ENCODE results near the gene TTLL11.
"Not testable (repeated sequence)": the region's sequence is repeated elsewhere in the genome, so short reads cannot be mapped to it uniquely, and the experiment has no call there.

TTLL11 gene

GRCh38 chr9:122119721-122120120, 26.6 kb upstream of the TTLL11 start:
- TF ChIP-seq, protein P1, sequence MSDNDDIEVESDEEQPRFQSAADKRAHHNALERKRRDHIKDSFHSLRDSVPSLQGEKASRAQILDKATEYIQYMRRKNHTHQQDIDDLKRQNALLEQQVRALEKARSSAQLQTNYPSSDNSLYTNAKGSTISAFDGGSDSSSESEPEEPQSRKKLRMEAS (IDR thresholded peaks at IDR 0.05; ENCODE audit: low read depth, low read length): no peak
- no peak for TF ChIP-seq CTCF (IDR thresholded peaks at IDR 0.05; ENCODE audit: low read depth, low read length)
- no peak for TF ChIP-seq MYC (IDR thresholded peaks at IDR 0.05; ENCODE audit: low read depth, low read length)
- TF ChIP-seq POLR2A (IDR thresholded peaks at IDR 0.05; ENCODE audit: extremely low read depth, insufficient read length): no peak
- DNase-seq (ENCODE audit: low read depth): no peak
- H3K4me3 ChIP-seq (ENCODE audit: low read depth, low read length): no peak overlapping the region

DNA sequence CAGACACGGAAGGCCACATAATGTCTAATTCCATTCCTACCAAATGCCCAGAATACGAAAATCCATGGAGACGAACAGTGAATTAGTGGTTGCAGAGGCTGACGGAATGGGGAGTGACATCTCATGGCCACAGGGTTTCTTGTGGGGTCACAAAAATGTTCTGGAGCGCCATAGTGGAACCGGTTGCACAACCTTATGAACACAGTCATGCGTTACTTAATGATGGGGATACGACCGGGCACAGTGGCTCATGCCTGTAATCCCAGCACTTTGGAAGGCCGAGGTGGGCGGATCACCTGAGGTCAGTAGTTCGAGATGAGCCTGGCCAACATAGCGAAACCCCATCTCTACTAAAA, 26.0 kb upstream of the TTLL11 start:
- no peak for DNase-seq (ENCODE audit: low read depth)

DNA sequence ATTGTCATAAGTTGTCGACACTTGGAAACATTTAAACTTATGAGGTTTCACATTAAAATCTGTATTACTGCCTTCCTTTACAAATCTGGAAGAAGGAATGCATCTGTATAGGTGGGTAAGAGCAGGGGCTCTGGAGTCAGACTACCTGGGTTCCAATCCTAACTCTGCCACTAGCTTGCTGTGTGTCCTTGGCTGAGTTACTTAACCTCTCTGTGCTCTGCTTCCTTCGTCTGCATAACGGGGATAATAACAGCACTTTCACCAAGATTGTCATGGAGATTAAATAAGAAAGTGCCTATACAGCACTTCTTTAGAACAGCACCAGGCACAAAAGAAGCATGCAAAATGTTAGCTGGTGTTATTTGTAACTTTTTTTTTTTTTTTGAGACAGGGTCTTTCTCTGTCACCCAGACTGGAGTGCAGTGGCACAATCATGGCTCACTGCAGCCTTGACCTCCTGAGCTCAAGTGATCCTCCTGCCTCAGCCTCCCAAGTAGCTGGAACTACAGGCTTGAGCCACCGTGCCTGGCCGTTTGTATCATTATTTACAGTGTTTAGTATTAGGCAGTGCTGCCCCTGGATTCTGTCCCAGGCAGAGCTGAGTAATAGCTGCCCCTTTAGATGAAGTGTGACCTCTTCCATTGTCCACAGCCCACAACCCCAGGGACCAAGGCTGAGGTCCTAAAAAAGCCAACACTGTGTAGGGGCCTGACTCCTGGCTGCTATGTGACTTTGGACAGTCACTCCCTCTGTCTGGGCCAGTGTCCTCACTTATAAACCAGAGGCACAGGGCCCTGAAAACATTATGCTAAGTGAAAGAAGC, 25.4 kb upstream of the TTLL11 start:
- no peak for DNase-seq (ENCODE audit: low read depth)
- H3K4me3 ChIP-seq (ENCODE audit: low read depth, low read length): no peak overlapping the region
- TF ChIP-seq CTCF (IDR thresholded peaks at IDR 0.05; ENCODE audit: low read depth, low read length) (no peak), POLR2A (IDR thresholded peaks at IDR 0.05; ENCODE audit: extremely low read depth, insufficient read length) (no peak), MYC (IDR thresholded peaks at IDR 0.05; ENCODE audit: low read depth, low read length) (no peak)
- TF ChIP-seq, protein P1 (IDR thresholded peaks at IDR 0.05; ENCODE audit: low read depth, low read length): no peak

More for the DNA sequence above, 26.0 kb upstream of the TTLL11 start:
- no peak overlapping the region for H3K4me3 ChIP-seq (ENCODE audit: low read depth, low read length)
- TF ChIP-seq POLR2A (IDR thresholded peaks at IDR 0.05; ENCODE audit: extremely low read depth, insufficient read length) (no peak), MYC (IDR thresholded peaks at IDR 0.05; ENCODE audit: low read depth, low read length) (no peak)
- TF ChIP-seq, protein P1 (IDR thresholded peaks at IDR 0.05; ENCODE audit: low read depth, low read length): no peak

- H3K4me3 ChIP-seq (ENCODE audit: low read depth, low read length); DNase-seq (ENCODE audit: low read depth): not testable (repeated sequence)
These were observed 24.1 kb upstream of the TTLL11 start for GRCh38 chr9:122117241-122117640.

GRCh38 chr9:122116448-122117173, 23.5 kb upstream of the TTLL11 start:
- TF ChIP-seq POLR2A (IDR thresholded peaks at IDR 0.05; ENCODE audit: extremely low read depth, insufficient read length) (no peak), CTCF (IDR thresholded peaks at IDR 0.05; ENCODE audit: low read depth, low read length) (no peak), MYC (IDR thresholded peaks at IDR 0.05; ENCODE audit: low read depth, low read length) (no peak)
- TF ChIP-seq, protein P1 (IDR thresholded peaks at IDR 0.05; ENCODE audit: low read depth, low read length): no peak
- no peak for DNase-seq (ENCODE audit: low read depth)

GRCh38 chr9:122116040-122116439, 22.9 kb upstream of the TTLL11 start:
- TF ChIP-seq CTCF (IDR thresholded peaks at IDR 0.05; ENCODE audit: low read depth, low read length) (no peak), POLR2A (IDR thresholded peaks at IDR 0.05; ENCODE audit: extremely low read depth, insufficient read length) (no peak), MYC (IDR thresholded peaks at IDR 0.05; ENCODE audit: low read depth, low read length) (no peak)
- TF ChIP-seq, protein P1 (IDR thresholded peaks at IDR 0.05; ENCODE audit: low read depth, low read length): no peak
- H3K4me3 ChIP-seq (ENCODE audit: low read depth, low read length): no peak overlapping the region
- no peak for DNase-seq (ENCODE audit: low read depth)

More at GRCh38 chr9:122116448-122117173, 23.5 kb upstream of the TTLL11 start:
- no peak overlapping the region for H3K4me3 ChIP-seq (ENCODE audit: low read depth, low read length)
